Activated CD8-positive, alpha-beta memory T cell treated with anti-CD3 and anti-CD28 coated beads, Interleukin-2, amount 50 U/mL, for 1 hour (primary cell): ENCODE measurements around the gene FOSB.

Source experiments
- DNase-seq: peaks from one replicate; pipeline ENCODE4 v3.0.0-alpha.2; 2020; ENCODE audit errors: extremely low read depth

FOSB gene

GRCh38 chr19:45484273-45484945, 16.6 kb downstream of the FOSB start:
- DNase-seq, result no peak

GRCh38 chr19:45485305-45486077, 17.7 kb downstream of the FOSB start:
- peak; percentile 93 for DNase-seq

- DNase-seq, result no peak
Measured at GRCh38 chr19:45488708-45489107, 20.9 kb downstream of the FOSB start.

GRCh38 chr19:45489216-45489855, 21.5 kb downstream of the FOSB start:
- DNase-seq, result no peak

- DNase-seq, result no peak
Measured at GRCh38 chr19:45492137-45492626, 24.4 kb downstream of the FOSB start.

- DNase-seq, result no peak
Measured at GRCh38 chr19:45492627-45493470, 25.1 kb downstream of the FOSB start.

GRCh38 chr19:45494261-45494916, 26.6 kb downstream of the FOSB start:
- DNase-seq, result no peak

GRCh38 chr19:45495178-45495577, 27.4 kb downstream of the FOSB start:
- DNase-seq, result no peak

GRCh38 chr19:45496349-45496953, 28.7 kb downstream of the FOSB start:
- DNase-seq, result no peak

- no peak for DNase-seq
Measured at GRCh38 chr19:45497791-45498190, 30.0 kb downstream of the FOSB start.

- no peak for DNase-seq
Measured at GRCh38 chr19:45498411-45499195, 30.8 kb downstream of the FOSB start, which contains the start of gene PPM1N. TSS of gene PPM1N (plus strand) at chr19:45498443. CDS start at chr19:45498473, 30 bp downstream.

- no peak for DNase-seq
Measured at GRCh38 chr19:45499196-45500180, 31.7 kb downstream of the FOSB start.

- no peak for DNase-seq
Measured at GRCh38 chr19:45500918-45501729, 33.3 kb downstream of the FOSB start.

GRCh38 chr19:45501730-45502014, 33.9 kb downstream of the FOSB start:
- no peak for DNase-seq

GRCh38 chr19:45502111-45502510, 34.3 kb downstream of the FOSB start:
- DNase-seq, result no peak

GRCh38 chr19:45503909-45504308, 36.1 kb downstream of the FOSB start:
- DNase-seq, result no peak

GRCh38 chr19:45505151-45505995, 37.6 kb downstream of the FOSB start:
- no peak for DNase-seq
